Colonic mucosa (tissue), 4 donors: Measurements from ENCODE around the gene ACACB. TPM values are rescaled to one million over a fixed set of nuclear protein-coding genes. Genes with fewer than 3 reads are reported as not detected.

ENCODE experiments used
- DNase-seq: peaks from one replicate; pipeline ENCODE4 v3.0.0-alpha.2; 2020
- H3K27ac ChIP-seq: fragments of 200-600 bp; one replicate; pipeline ENCODE4 v1.8.0; 2021
- H3K27me3 ChIP-seq: fragments of 200-600 bp; one replicate; pipeline ENCODE4 v1.8.0; 2021
- H3K36me3 ChIP-seq: fragments of 200-600 bp; one replicate; pipeline ENCODE4 v1.8.0; 2021
- H3K4me1 ChIP-seq: fragments of 200-600 bp; one replicate; pipeline ENCODE4 v1.8.0; 2021; ENCODE audit warnings: mild to moderate bottlenecking
- H3K4me3 ChIP-seq: fragments of 200-600 bp; one replicate; pipeline ENCODE4 v1.8.0; 2021
- H3K9ac ChIP-seq, 2 donors: one replicate each; pipeline ENCODE4 v1.7.0; 2013; ENCODE audit warnings: control low read depth in 2 of 2, low read depth in 2 of 2, low read length in 2 of 2
- H3K9me3 ChIP-seq: fragments of 200-600 bp; one replicate; pipeline ENCODE4 v1.8.0; 2021
- intact Hi-C: fragments of 100-400 bp; cut with DNase I; formaldehyde crosslinking; loops from one replicate; pipeline ENCODE4 v1.14.1; 2022
- total RNA-seq, 2 donors: library from RNA; stranded (reverse); fragmentation: NEBNext Ultra II Directional in 1 of 2; extraction: Animal tissue kit (Norgen Biotek cat#: 25700) in 1 of 2; gene quantifications; one replicate each; pipeline ENCODE4 v1.2.1, GENCODE V29; 2021
- TF ChIP-seq, protein P1 (sequence below): fragments of 200-600 bp; IDR thresholded peaks from one replicate; pipeline ENCODE4 v1.8.0; 2022; ENCODE audit warnings: antibody characterized with exemption, mild to moderate bottlenecking
- donor health status: healthy.
- donor health status: DM: no; HTN: no; CAD: no.
- donor health status: DM: no; HTN: no; CAD: no.

ACACB gene
- total RNA-seq, 2 donors from 2014 or later: 21.3 to 32.8 TPM

DNA sequence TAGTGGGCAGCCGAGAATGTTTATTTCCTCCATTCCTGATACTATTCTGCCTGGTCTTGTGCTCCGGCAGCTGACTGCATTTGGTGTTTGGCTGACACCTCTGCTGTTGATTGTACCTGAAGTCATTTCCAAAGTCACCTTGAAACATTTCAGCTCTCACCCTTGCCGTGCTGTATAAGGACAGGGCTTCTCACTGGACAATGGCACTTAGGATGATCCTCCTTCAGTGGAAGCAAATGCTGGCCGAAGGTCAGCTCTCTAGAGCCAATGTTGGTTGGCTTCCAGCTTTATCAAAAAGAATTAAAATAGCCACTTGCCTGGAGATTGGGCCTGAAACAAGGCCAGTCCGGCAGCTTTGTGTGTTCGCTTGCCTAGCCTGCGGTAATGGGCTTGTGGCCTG is 44.0 kb downstream of the ACACB start:
- no peak for DNase-seq

DNA sequence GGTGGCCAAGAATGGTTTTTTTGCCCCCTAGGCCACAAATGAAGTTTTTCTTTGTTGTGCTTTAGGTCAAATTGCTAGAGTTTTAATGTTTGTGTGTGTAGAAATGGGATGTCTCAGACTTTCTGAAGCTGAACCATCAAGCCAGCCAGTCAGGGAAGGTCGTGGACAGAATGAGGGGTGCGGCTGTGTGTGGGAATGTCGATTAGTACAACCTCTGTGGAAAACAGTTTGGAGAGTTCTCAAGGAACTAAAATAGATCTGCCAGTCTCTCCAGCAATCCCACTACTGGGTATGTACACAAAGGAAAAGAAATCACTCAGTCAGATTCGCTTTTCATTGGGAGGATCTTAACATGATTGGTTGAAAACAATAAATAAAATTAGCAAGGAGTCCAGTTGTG is 44.5 kb downstream of the ACACB start:
- DNase-seq: no peak
- intact Hi-C loops: no loop called here
- H3K9ac ChIP-seq: no peak overlapping the region
- no peaks in the 10 kb centered on the region for H3K9me3 ChIP-seq
- no peaks in the 10 kb centered on the region for H3K36me3 ChIP-seq
- H3K4me3 ChIP-seq: no peak overlapping the region
- H3K27ac ChIP-seq: no peak overlapping the region
- H3K4me1 ChIP-seq: no peaks in the 10 kb centered on the region
- TF ChIP-seq, protein P1, sequence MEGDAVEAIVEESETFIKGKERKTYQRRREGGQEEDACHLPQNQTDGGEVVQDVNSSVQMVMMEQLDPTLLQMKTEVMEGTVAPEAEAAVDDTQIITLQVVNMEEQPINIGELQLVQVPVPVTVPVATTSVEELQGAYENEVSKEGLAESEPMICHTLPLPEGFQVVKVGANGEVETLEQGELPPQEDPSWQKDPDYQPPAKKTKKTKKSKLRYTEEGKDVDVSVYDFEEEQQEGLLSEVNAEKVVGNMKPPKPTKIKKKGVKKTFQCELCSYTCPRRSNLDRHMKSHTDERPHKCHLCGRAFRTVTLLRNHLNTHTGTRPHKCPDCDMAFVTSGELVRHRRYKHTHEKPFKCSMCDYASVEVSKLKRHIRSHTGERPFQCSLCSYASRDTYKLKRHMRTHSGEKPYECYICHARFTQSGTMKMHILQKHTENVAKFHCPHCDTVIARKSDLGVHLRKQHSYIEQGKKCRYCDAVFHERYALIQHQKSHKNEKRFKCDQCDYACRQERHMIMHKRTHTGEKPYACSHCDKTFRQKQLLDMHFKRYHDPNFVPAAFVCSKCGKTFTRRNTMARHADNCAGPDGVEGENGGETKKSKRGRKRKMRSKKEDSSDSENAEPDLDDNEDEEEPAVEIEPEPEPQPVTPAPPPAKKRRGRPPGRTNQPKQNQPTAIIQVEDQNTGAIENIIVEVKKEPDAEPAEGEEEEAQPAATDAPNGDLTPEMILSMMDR: no peak
- no peaks in the 10 kb centered on the region for H3K27me3 ChIP-seq

More for the DNA sequence above, 44.0 kb downstream of the ACACB start:
- TF ChIP-seq, protein P1: no peak
- Histone ChIP-seq H3K27me3 (no peaks in the 10 kb centered on the region), H3K4me1 (peaks cover 2% of the 10 kb centered on the region), H3K9me3 (no peaks in the 10 kb centered on the region), H3K36me3 (no peaks in the 10 kb centered on the region), H3K27ac (no peak overlapping the region), H3K4me3 (no peak overlapping the region), H3K9ac (no peak overlapping the region)
- intact Hi-C loops: no loop called here

DNA sequence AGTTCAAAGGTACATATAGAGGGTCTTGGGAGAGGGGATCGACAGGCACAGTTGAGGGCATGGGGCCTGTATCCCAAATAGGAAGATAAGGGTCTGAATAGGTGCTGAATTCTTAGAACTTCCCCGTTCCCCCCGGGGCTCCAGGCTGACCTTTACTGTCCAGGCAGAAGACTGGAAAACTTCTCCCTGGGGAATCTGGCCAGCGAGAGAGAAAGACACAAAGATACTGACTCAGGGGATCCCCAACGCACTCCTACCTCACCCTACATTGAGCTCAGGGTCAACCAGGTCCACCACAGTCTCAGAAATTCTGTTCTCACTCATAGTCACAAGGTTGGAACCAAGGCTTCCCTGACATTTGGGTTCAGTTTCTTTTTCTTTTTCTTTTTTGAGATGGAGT is 46.2 kb downstream of the ACACB start:
- Histone ChIP-seq H3K9me3 (no peaks in the 10 kb centered on the region), H3K4me3 (no peak overlapping the region), H3K27me3 (no peaks in the 10 kb centered on the region), H3K36me3 (no peaks in the 10 kb centered on the region), H3K27ac (no peak overlapping the region), H3K4me1 (no peaks in the 10 kb centered on the region), H3K9ac (no peak overlapping the region)
- TF ChIP-seq, protein P1: no peak
- intact Hi-C loops: no loop called here
- no peak for DNase-seq

DNA sequence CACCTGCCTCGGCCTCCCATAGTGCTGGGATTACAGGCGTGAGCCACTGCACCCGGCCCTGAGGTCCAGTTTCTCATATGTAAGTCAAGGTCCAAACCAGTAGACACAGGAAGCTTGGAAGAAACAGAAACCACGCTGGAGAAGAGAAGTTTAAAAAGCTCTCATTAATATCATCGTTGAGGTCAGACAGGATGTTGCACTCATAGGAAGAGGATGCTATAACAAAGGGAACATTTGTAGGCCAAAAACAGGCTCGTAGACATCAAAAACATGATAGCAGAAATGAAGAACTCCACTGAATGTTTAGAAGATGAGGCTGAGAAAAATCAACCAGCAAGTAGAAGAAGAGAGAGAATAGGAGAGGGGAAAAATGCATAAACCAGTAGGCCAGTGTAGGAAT is 46.8 kb downstream of the ACACB start:
- H3K27me3 ChIP-seq: no peaks in the 10 kb centered on the region
- H3K4me3 ChIP-seq: no peak overlapping the region
- no peak overlapping the region for H3K9ac ChIP-seq
- H3K4me1 ChIP-seq: no peaks in the 10 kb centered on the region
- H3K27ac ChIP-seq: no peak overlapping the region
- TF ChIP-seq, protein P1: no peak
- H3K36me3 ChIP-seq: no peaks in the 10 kb centered on the region
- intact Hi-C loops: no loop called here
- no peak for DNase-seq
- H3K9me3 ChIP-seq: no peaks in the 10 kb centered on the region

DNA sequence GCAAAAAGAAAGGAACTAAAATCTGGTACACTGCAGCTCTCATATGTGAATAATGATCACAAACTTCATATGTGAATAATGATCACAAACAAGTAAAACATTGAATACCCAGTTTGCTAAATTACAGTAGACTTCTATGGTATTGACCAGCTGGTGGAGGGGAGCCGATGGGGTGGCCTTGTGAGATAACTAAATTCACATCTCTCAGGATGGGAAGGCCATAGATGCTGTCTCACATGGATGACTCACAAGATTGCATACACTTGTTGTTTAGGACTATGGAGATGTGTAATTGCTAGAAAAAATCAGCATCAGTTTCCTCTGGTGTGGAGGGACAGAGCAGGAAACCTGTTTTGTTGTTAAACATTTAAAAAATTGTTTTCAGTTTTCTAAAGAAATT is 49.2 kb downstream of the ACACB start:
- Histone ChIP-seq H3K9me3 (no peaks in the 10 kb centered on the region), H3K4me1 (no peaks in the 10 kb centered on the region), H3K4me3 (no peak overlapping the region), H3K27ac (no peak overlapping the region), H3K36me3 (no peaks in the 10 kb centered on the region), H3K27me3 (no peaks in the 10 kb centered on the region), H3K9ac (no peak overlapping the region)
- intact Hi-C loops: no loop called here
- TF ChIP-seq, protein P1: no peak
- no peak for DNase-seq

DNA sequence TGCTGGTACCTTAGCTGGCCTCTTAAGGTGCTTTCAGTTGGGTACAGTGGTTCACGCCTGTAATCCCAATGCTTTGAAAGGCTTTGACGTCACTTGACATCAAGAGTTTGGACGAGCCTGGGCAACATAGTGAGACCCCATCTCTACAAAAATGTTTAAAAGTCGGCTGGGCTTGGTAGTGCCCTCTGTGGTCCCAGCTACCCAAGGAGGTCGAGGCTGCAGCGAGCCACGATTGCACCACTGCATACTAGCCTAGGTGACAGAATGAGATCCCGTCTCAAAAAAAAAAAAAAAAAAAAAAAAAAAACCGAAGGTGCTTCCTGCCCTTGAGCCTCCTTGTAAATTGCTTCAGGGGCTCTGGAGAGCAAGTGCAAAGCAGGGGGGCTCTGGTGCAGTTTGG is 50.0 kb downstream of the ACACB start:
- no peak overlapping the region for H3K27ac ChIP-seq
- H3K4me1 ChIP-seq: no peaks in the 10 kb centered on the region
- intact Hi-C loops: no loop called here

More for the DNA sequence above, 50.0 kb downstream of the ACACB start:
- no peaks in the 10 kb centered on the region for H3K27me3 ChIP-seq
- no peak overlapping the region for H3K9ac ChIP-seq
- no peaks in the 10 kb centered on the region for H3K36me3 ChIP-seq
- no peaks in the 10 kb centered on the region for H3K9me3 ChIP-seq
- TF ChIP-seq, protein P1: no peak
- DNase-seq: no peak
- H3K4me3 ChIP-seq: no peak overlapping the region
